ENCODE measurements around the gene ETS2. TPM values are rescaled to one million over a fixed set of nuclear protein-coding genes. Genes with fewer than 3 reads are reported as not detected.

The ETS2 gene
- total and polyA plus RNA-seq, 2 of the 8 experiments (the other 6 are each of a cell fraction or from before 2014, with no cell fraction given): 11.0 to 45.1 TPM

DNA sequence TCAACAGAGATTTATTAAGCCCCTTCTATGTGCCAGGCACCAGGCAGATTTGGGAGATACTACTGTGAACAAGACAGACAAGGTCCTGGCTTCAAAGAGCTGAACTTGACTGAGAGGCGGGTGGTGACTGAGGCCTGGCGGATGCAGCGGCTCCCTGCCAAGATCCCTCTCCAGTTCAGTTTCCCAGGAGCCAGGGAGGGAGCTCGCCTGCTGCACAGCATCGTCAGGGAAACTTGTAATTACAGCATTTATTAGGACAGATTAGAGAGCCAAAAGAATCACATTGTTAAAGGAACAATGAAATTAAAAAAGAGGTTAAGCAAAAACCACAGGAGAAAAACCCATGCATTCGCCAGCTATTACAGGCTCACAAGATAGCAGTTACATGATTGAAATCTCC is 55.3 kb downstream of the ETS2 start:
- Histone ChIP-seq H3K9me3 (ENCODE audit: insufficient read depth in 2 of 2, low read depth in 1 of 2, low read length in 1 of 2) (no peaks in the 10 kb centered on the region), H3K23me2 (ENCODE audit: low read depth, low read length) (no peaks in the 10 kb centered on the region), H3K27ac (ENCODE audit: low read depth, low read length) (no peak overlapping the region), H3K4me3 (ENCODE audit: extremely low read depth in 1 of 4, insufficient read depth in 2 of 4, low read depth in 3 of 4, low read length in 4 of 4) (no peak overlapping the region), H4K20me1 (replicated peaks in 1 of 2; ENCODE audit: control insufficient read depth in 1 of 2, insufficient read depth in 2 of 2, low read length in 2 of 2) (no peaks in the 10 kb centered on the region), H2AFZ (ENCODE audit: low read length) (no peak overlapping the region), H3K56ac (replicated peaks; ENCODE audit: insufficient read length, low read depth, low read length) (no peak overlapping the region), H2BK20ac (ENCODE audit: low read length) (no peak overlapping the region), H2BK12ac (ENCODE audit: low read depth, low read length) (no peak overlapping the region), H2BK5ac (ENCODE audit: low read depth, low read length) (no peak overlapping the region), H2BK15ac (ENCODE audit: low read length) (no peak overlapping the region), H3K27me3 (replicated peaks in 1 of 4; ENCODE audit: control insufficient read depth in 3 of 4, extremely low read depth in 1 of 4, insufficient read depth in 3 of 4, low read length in 3 of 4) (no peaks in the 10 kb centered on the region), H3K23ac (ENCODE audit: insufficient read length) (no peak overlapping the region), H3K79me2 (ENCODE audit: control insufficient read depth in 1 of 2, insufficient read depth in 2 of 2, low read length in 2 of 2) (no peaks in the 10 kb centered on the region), H2BK120ac (replicated peaks; ENCODE audit: low read depth, low read length) (no peak overlapping the region), H3K4me1 (replicated peaks in 1 of 4; ENCODE audit: control insufficient read depth in 3 of 4, insufficient read depth in 4 of 4, low read length in 3 of 4) (0 out of 7 replicates have a peak, but pooled peaks cover 0 to 3% (median 0%) of the 10 kb centered on the region in 4 experiments), H3K9ac (replicated peaks in 1 of 4; ENCODE audit: extremely low read depth in 1 of 4, low read depth in 3 of 4, low read length in 3 of 4) (no peak overlapping the region), H4K8ac (ENCODE audit: extremely low read depth, insufficient read depth, low read length) (no peak overlapping the region), H3K18ac (ENCODE audit: extremely low read depth, low read length) (no peak overlapping the region), H4K91ac (replicated peaks; ENCODE audit: insufficient read length, low read length) (no peak overlapping the region), H3K36me3 (ENCODE audit: control insufficient read depth in 2 of 4, insufficient read depth in 4 of 4, low read length in 3 of 4) (no peaks in the 10 kb centered on the region), H4K5ac (ENCODE audit: insufficient read length, low read depth, low read length) (no peak overlapping the region), H3K4ac (replicated peaks; ENCODE audit: insufficient read length, low read depth, low read length) (no peak overlapping the region), H2AK5ac (ENCODE audit: low read depth, low read length) (no peak overlapping the region), H3K79me1 (ENCODE audit: low read depth, low read length) (no peaks in the 10 kb centered on the region), H3K14ac (ENCODE audit: insufficient read length) (no peak overlapping the region), H3K4me2 (ENCODE audit: insufficient read depth in 1 of 2, low read depth in 2 of 2, low read length in 2 of 2) (no peak overlapping the region)
- FAIRE-seq: no peak
- POLR2A ChIA-PET (ENCODE audit: partially characterized antibody): no interaction called here
- DNase-seq (ENCODE audit: low read depth in 1 of 2, low spot score in 2 of 2): no peak
- CTCF ChIA-PET (ENCODE audit: partially characterized antibody): interaction anchor here (2.1 kb wide), 1 partner anchor 277 kb away, joined by 5 read pairs; no protein-coding TSS in a partner anchor
- 92% methylated on average over 6 of the region's 6 CpGs; no CpG with 5 or more reads in 1 of the 2 experiments for WGBS, 2 experiments (ENCODE audit: extremely low coverage in 1 of 2, insufficient coverage in 1 of 2, insufficient read length in 1 of 2, insufficient replicate concordance in 2 of 2, low coverage in 1 of 2, low lambda C conversion rate in 2 of 2, missing lambda C conversion rate in 1 of 2)
